Smooth muscle cell (in vitro differentiated cells): ENCODE results near the gene PHYHD1. TPM values are rescaled to one million over a fixed set of nuclear protein-coding genes. Genes with fewer than 3 reads are reported as not detected.

Experiments used
- DNase-seq: peaks from one replicate; lab custom pipeline; 2025; ENCODE audit not compliant: unreplicated experiment; lab: John Stamatoyannopoulos, UW
- H2AFZ ChIP-seq: fragments of 200-600 bp; sonication (generic); 2 replicates; pipeline ENCODE4 v1.6.0; 2016; ENCODE audit warnings: antibody characterized with exemption, low read depth, mild to moderate bottlenecking
- H3F3A ChIP-seq: fragments of 200-600 bp; sonication (generic); 2 replicates; pipeline ENCODE4 v1.6.0; 2017; ENCODE audit warnings: antibody characterized with exemption, low read depth
- H3K27ac ChIP-seq: fragments of 200-600 bp; sonication (generic); 2 replicates; pipeline ENCODE4 v1.5.1; 2016; ENCODE audit warnings: low read depth, mild to moderate bottlenecking
- H3K27me3 ChIP-seq: fragments of 200-600 bp; sonication (generic); 2 replicates; pipeline ENCODE4 v1.6.1; 2016; ENCODE audit warnings: low read depth, mild to moderate bottlenecking
- H3K36me3 ChIP-seq: fragments of 200-600 bp; sonication (generic); 2 replicates; pipeline ENCODE4 v1.5.1; 2016; ENCODE audit warnings: low read depth
- H3K4me1 ChIP-seq: fragments of 200-600 bp; sonication (generic); 2 replicates; pipeline ENCODE4 v1.5.1; 2016; ENCODE audit warnings: low read depth
- H3K4me2 ChIP-seq: fragments of 200-600 bp; sonication (generic); 2 replicates; pipeline ENCODE4 v1.6.0; 2016; ENCODE audit warnings: mild to moderate bottlenecking
- H3K4me3 ChIP-seq: fragments of 200-600 bp; sonication (generic); 2 replicates; pipeline ENCODE4 v1.5.1; 2016; ENCODE audit warnings: mild to moderate bottlenecking
- H3K79me2 ChIP-seq: fragments of 200-600 bp; sonication (generic); 2 replicates; pipeline ENCODE4 v1.6.0; 2016; ENCODE audit warnings: low read depth, mild to moderate bottlenecking
- H3K9ac ChIP-seq: fragments of 200-600 bp; sonication (generic); 2 replicates; pipeline ENCODE4 v1.6.0; 2016; ENCODE audit warnings: low read depth
- H3K9me3 ChIP-seq: fragments of 200-600 bp; sonication (generic); replicated peaks from 2 replicates; pipeline ENCODE4 v1.5.1; 2016; ENCODE audit warnings: low read depth
- H4K20me1 ChIP-seq: fragments of 200-600 bp; sonication (generic); 2 replicates; pipeline ENCODE4 v1.6.0; 2016; ENCODE audit warnings: low read depth
- CTCF ChIP-seq: fragments of 200-600 bp; sonication (generic); IDR thresholded peaks from 2 replicates; pipeline ENCODE4 v1.5.1; 2017; ENCODE audit warnings: borderline replicate concordance, mild to moderate bottlenecking, antibody characterized with exemption; ENCODE audit not compliant: insufficient read depth, poor library complexity, severe bottlenecking
- WGBS: methylation state at CpG from one replicate; pipeline ENCODE4 v1.1.7; 2016; ENCODE audit warnings: low lambda C conversion rate; 5-methylcytosine and 5-hydroxymethylcytosine counted together
- polyA plus RNA-seq: library from polyadenylated mRNA; unstranded; fragments of >200 nt; fragmentation: Nextera tagmentation; extraction: Ambion mirVana; gene quantifications from 2 replicates; pipeline ENCODE4 v1.2.1, GENCODE V29; 2016
- total RNA-seq: library from RNA; depleted of rRNA; stranded (reverse); fragments of >200 nt; gene quantifications from 2 replicates; pipeline ENCODE4 v1.2.3, GENCODE V29; 2014

PHYHD1 gene
- total and polyA plus RNA-seq, 2 experiments from 2014 or later: 7.3 to 37.6 TPM

- Histone ChIP-seq H2AFZ (no peak overlapping the region), H3K36me3 (peaks cover 15% of the 10 kb centered on the region), H3F3A (peaks cover 3% of the 10 kb centered on the region), H3K27ac (peak overlapping the region; percentile 77), H3K27me3 (no peaks in the 10 kb centered on the region), H3K9me3 (no peaks in the 10 kb centered on the region), H3K9ac (no peak overlapping the region), H4K20me1 (peaks cover 50% of the 10 kb centered on the region), H3K4me3 (no peak overlapping the region), H3K4me2 (no peak overlapping the region), H3K4me1 (no peaks in the 10 kb centered on the region), H3K79me2 (peaks cover 58% of the 10 kb centered on the region)
- TF ChIP-seq CTCF: no peak
- whole genome bisulfite sequencing: 59% methylated on average over 7 of the region's 7 CpGs
- DNase-seq: no peak
Observed at GRCh38 chr9:128905964-128906363, 14.8 kb upstream of the PHYHD1 start.

- H3K27me3 ChIP-seq: no peaks in the 10 kb centered on the region
- no peaks in the 10 kb centered on the region for H3K9me3 ChIP-seq
- H2AFZ ChIP-seq: no peak overlapping the region
- TF ChIP-seq CTCF: no peak
- peaks cover 4% of the 10 kb centered on the region for H3K4me1 ChIP-seq
- H3K4me2 ChIP-seq: no peak overlapping the region
- H4K20me1 ChIP-seq: peaks cover 46% of the 10 kb centered on the region
- WGBS: 33% methylated on average over 2 of the region's 2 CpGs
- no peak overlapping the region for H3K9ac ChIP-seq
- peak overlapping the region; percentile 38 for H3K27ac ChIP-seq
- peaks cover 50% of the 10 kb centered on the region for H3K79me2 ChIP-seq
- peaks cover 3% of the 10 kb centered on the region for H3F3A ChIP-seq
- H3K4me3 ChIP-seq: no peak overlapping the region
- DNase-seq: no peak
- peaks cover 15% of the 10 kb centered on the region for H3K36me3 ChIP-seq
Observed at GRCh38 chr9:128906741-128907140, 14.0 kb upstream of the PHYHD1 start.

GRCh38 chr9:128908372-128908771 lies 12.4 kb upstream of the PHYHD1 start:
- H3K27ac ChIP-seq: no peak overlapping the region
- no peak overlapping the region for H3K4me3 ChIP-seq
- WGBS: 99% methylated on average over 24 of the region's 24 CpGs
- no peak overlapping the region for H2AFZ ChIP-seq
- peaks cover 15% of the 10 kb centered on the region for H3K36me3 ChIP-seq
- no peak for DNase-seq
- H3K9me3 ChIP-seq: no peaks in the 10 kb centered on the region
- H3K4me2 ChIP-seq: no peak overlapping the region
- H3K27me3 ChIP-seq: no peaks in the 10 kb centered on the region
- no peak for TF ChIP-seq CTCF
- peaks cover 20% of the 10 kb centered on the region for H3K4me1 ChIP-seq
- peaks cover 8% of the 10 kb centered on the region for H3F3A ChIP-seq
- peaks cover 61% of the 10 kb centered on the region for H3K79me2 ChIP-seq
- H4K20me1 ChIP-seq: peaks cover 35% of the 10 kb centered on the region
- no peak overlapping the region for H3K9ac ChIP-seq

GRCh38 chr9:128909859-128910258 lies 10.9 kb upstream of the PHYHD1 start:
- no peaks in the 10 kb centered on the region for H3K27me3 ChIP-seq
- no peak overlapping the region for H3K27ac ChIP-seq
- DNase-seq: no peak
- no peak overlapping the region for H3K9ac ChIP-seq
- H3K9me3 ChIP-seq: no peaks in the 10 kb centered on the region
- TF ChIP-seq CTCF: no peak
- H3K4me2 ChIP-seq: no peak overlapping the region
- H3K4me3 ChIP-seq: no peak overlapping the region
- peaks cover 20% of the 10 kb centered on the region for H3K4me1 ChIP-seq
- peaks cover 15% of the 10 kb centered on the region for H3K36me3 ChIP-seq
- no peak overlapping the region for H2AFZ ChIP-seq
- peaks cover 29% of the 10 kb centered on the region for H4K20me1 ChIP-seq
- peaks cover 8% of the 10 kb centered on the region for H3F3A ChIP-seq
- H3K79me2 ChIP-seq: peaks cover 67% of the 10 kb centered on the region
- 96% methylated on average over 4 of the region's 4 CpGs for WGBS
